Esophagus squamous epithelium (tissue), 4 donors: ENCODE results near the gene SBNO1.

Experiments used
- CTCF ChIP-seq, 6 experiments: fragments of 450-650 bp in 4 of 6; fragments of 200-600 bp in 2 of 6; sonication (generic) in 2 of 6; IDR thresholded peaks; one replicate each; pipeline ENCODE4 v1.5.1; 2016 to 2019; ENCODE audit warnings: antibody characterized with exemption in 6 of 6, mild to moderate bottlenecking in 4 of 6, moderate library complexity in 4 of 6
- POLR2A ChIP-seq, 4 donors: fragments of 450-650 bp; IDR thresholded peaks; one replicate each; pipeline ENCODE4 v1.6.1; 2017; ENCODE audit warnings: antibody characterized with exemption in 4 of 4, mild to moderate bottlenecking in 4 of 4, moderate library complexity in 3 of 4

DNA sequence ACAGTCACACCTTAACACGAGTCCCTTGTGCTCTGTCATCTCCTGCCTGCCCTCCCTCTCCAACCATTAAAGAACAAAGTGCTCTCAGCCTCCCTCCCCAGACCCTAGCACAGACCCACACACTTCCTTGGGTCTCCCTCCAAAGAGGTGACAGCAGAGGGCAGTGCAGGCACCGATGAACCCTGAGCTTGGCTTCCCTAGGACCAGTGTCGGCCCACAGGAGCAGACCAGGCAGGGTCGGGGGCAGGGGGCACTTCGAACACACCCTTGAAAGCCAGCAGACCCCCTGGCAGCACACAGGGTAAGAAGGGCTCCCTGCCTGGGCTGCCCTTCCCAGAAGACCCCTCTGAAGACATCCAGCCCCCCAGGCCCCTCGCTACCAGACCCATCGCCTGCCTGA is 100.0 kb downstream of the SBNO1 start:
- TF ChIP-seq CTCF (IDR thresholded peaks at IDR 0.05) (no peak), POLR2A (IDR thresholded peaks at IDR 0.05) (no peak)
